PFSK-1 (cell line): ENCODE data around the gene NDUFS3.

Experiments used
- FOXP2 ChIP-seq: optimal IDR thresholded peaks from 2 replicates; pipeline ENCODE3; 2011; ENCODE audit warnings: borderline replicate concordance, control low read depth, inconsistent platforms; ENCODE audit not compliant: insufficient read depth; ENCODE audit errors: extremely low read length, extremely low read depth
- POLR2AphosphoS5 ChIP-seq: IDR thresholded peaks from 2 replicates; pipeline ENCODE4 v1.6.1; 2012; ENCODE audit warnings: low read depth, mild to moderate bottlenecking, control low read depth, low read length, moderate library complexity
- TAF1 ChIP-seq: IDR thresholded peaks from 2 replicates; pipeline ENCODE4 v1.6.1; 2012; ENCODE audit warnings: low read length, control low read depth, borderline replicate concordance; ENCODE audit not compliant: insufficient read depth
- TF ChIP-seq, protein P1 (sequence below), 2 experiments: IDR thresholded peaks; 2 replicates each; pipeline versions ENCODE4 v1.6.1 to v1.8.0; 2011 to 2012; ENCODE audit warnings: low read depth in 2 of 2, low read length in 2 of 2, control low read depth in 1 of 2, inconsistent platforms in 1 of 2, mild to moderate bottlenecking in 1 of 2, moderate library complexity in 1 of 2; ENCODE audit not compliant: insufficient read depth in 1 of 2

DNA sequence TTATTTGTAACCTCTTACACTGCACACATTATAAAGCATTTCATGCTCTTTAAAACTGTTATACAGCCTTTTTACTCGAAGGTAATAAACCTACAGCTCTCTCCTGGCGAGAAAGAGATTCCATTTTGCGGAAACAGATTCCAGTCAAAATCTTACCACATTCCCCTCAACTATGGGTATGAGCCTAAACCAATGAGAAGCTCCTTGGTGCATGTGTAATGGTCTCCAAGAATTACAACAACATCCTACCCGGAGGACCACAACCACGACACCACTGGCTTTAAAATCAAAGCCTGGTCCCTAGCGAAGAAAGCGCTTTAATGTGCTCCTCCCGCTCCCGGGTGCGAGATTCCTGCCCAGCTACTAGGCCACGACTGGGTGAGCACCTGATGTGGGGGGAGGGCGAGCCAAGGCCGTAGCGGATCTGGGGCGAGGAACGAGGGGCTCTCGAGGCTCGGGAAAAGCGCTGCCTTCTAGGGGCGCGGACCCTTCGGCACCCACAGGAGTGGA is 26.8 kb upstream of the NDUFS3 start:
- no peak; the same call in 1 of the 2 replicates for TF ChIP-seq POLR2AphosphoS5
- no peak for TF ChIP-seq TAF1
- TF ChIP-seq, protein P1, sequence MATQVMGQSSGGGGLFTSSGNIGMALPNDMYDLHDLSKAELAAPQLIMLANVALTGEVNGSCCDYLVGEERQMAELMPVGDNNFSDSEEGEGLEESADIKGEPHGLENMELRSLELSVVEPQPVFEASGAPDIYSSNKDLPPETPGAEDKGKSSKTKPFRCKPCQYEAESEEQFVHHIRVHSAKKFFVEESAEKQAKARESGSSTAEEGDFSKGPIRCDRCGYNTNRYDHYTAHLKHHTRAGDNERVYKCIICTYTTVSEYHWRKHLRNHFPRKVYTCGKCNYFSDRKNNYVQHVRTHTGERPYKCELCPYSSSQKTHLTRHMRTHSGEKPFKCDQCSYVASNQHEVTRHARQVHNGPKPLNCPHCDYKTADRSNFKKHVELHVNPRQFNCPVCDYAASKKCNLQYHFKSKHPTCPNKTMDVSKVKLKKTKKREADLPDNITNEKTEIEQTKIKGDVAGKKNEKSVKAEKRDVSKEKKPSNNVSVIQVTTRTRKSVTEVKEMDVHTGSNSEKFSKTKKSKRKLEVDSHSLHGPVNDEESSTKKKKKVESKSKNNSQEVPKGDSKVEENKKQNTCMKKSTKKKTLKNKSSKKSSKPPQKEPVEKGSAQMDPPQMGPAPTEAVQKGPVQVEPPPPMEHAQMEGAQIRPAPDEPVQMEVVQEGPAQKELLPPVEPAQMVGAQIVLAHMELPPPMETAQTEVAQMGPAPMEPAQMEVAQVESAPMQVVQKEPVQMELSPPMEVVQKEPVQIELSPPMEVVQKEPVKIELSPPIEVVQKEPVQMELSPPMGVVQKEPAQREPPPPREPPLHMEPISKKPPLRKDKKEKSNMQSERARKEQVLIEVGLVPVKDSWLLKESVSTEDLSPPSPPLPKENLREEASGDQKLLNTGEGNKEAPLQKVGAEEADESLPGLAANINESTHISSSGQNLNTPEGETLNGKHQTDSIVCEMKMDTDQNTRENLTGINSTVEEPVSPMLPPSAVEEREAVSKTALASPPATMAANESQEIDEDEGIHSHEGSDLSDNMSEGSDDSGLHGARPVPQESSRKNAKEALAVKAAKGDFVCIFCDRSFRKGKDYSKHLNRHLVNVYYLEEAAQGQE (IDR thresholded peaks at IDR 0.05; ENCODE audit: insufficient read depth in 1 of 2, low read depth in 2 of 2, low read length in 2 of 2) = no peak
- TF ChIP-seq FOXP2 = no peak
